SK-N-SH (cell line): ENCODE measurements around the gene PPIF. TPM values are rescaled to one million over a fixed set of nuclear protein-coding genes. Genes with fewer than 3 reads are reported as not detected.
A peak's percentile ranks its signal among the peaks of the same experiment; 100 is the strongest.

ENCODE experiments used
- CTCF ChIA-PET: fragments of 300-600, 350-600 bp; formaldehyde crosslinking; extraction: SDS; loops from one replicate; lab custom pipeline; 2021; lab: Yijun Ruan, JAX
- POLR2A ChIA-PET: fragments of 350-600 bp; sonication (Branson Sonifier 250); formaldehyde crosslinking; extraction: SDS; loops from one replicate; lab custom pipeline; 2020; ENCODE audit warnings: antibody characterized with exemption, inconsistent platforms; lab: Yijun Ruan, JAX
- DNase-seq: peaks from one replicate; pipeline ENCODE4 v3.0.0; 2012
- H2AFZ ChIP-seq: fragments of 200-600 bp; sonication (generic); 2 replicates; pipeline ENCODE4 v1.8.1; 2016; ENCODE audit warnings: antibody characterized with exemption, mild to moderate bottlenecking, low read depth
- H3F3A ChIP-seq: fragments of 200-600 bp; sonication (generic); replicated peaks from 2 replicates; pipeline ENCODE3; 2016; ENCODE audit warnings: antibody characterized with exemption, mild to moderate bottlenecking; ENCODE audit not compliant: insufficient read depth
- H3K27ac ChIP-seq, 2 experiments: fragments of 200-500 bp in 1 of 2; fragments of 200-600 bp in 1 of 2; sonication (Bioruptor generic) in 1 of 2; sonication (generic), shearing (Covaris generic) in 1 of 2; 2 replicates each; pipeline versions ENCODE4 v1.5.1 to v1.6.1; 2014 to 2016; ENCODE audit warnings: low read depth in 2 of 2, inconsistent platforms in 1 of 2, low read length in 1 of 2, mild to moderate bottlenecking in 1 of 2, mixed read lengths in 1 of 2
- H3K27me3 ChIP-seq: fragments of 200-600 bp; sonication (generic), shearing (Covaris generic); 2 replicates; pipeline ENCODE4 v1.6.1; 2016; ENCODE audit warnings: mixed run types; ENCODE audit not compliant: insufficient read depth
- H3K36me3 ChIP-seq, 2 experiments: fragments of 200-500 bp in 1 of 2; fragments of 200-600 bp in 1 of 2; sonication (Bioruptor generic) in 1 of 2; sonication (generic) in 1 of 2; replicated peaks in 1 of 2; 2 replicates each; pipeline versions ENCODE3 to v1.5.1; 2014 to 2016; ENCODE audit warnings: low read length in 1 of 2, mild to moderate bottlenecking in 1 of 2; ENCODE audit not compliant: insufficient read depth in 2 of 2, control insufficient read depth in 1 of 2
- H3K4me1 ChIP-seq, 2 experiments: fragments of 200-500 bp in 1 of 2; fragments of 200-600 bp in 1 of 2; sonication (Bioruptor generic) in 1 of 2; sonication (generic), shearing (Covaris generic) in 1 of 2; 2 replicates each; pipeline versions ENCODE4 v1.5.1 to v1.6.1; 2014 to 2016; ENCODE audit warnings: low read depth in 1 of 2, low read length in 1 of 2, mixed run types in 1 of 2; ENCODE audit not compliant: insufficient read depth in 2 of 2, control insufficient read depth in 1 of 2
- H3K4me2 ChIP-seq: fragments of 200-600 bp; sonication (generic), shearing (Covaris generic); 2 replicates; pipeline ENCODE4 v1.6.1; 2017; ENCODE audit warnings: mixed run types
- H3K4me3 ChIP-seq, 2 experiments: fragments of 200-500 bp in 1 of 2; fragments of 200-600 bp in 1 of 2; sonication (Bioruptor generic) in 1 of 2; sonication (generic), shearing (Covaris generic) in 1 of 2; 2 replicates each; pipeline versions ENCODE4 v1.5.1 to v1.8.1; 2014 to 2016; ENCODE audit warnings: low read depth in 2 of 2, inconsistent platforms in 1 of 2, low read length in 1 of 2, mild to moderate bottlenecking in 1 of 2, mixed read lengths in 1 of 2, moderate library complexity in 1 of 2
- H3K79me2 ChIP-seq: fragments of 200-600 bp; sonication (generic); 2 replicates; pipeline ENCODE4 v1.8.1; 2017; ENCODE audit warnings: mild to moderate bottlenecking; ENCODE audit not compliant: insufficient read depth
- H3K9ac ChIP-seq: fragments of 200-600 bp; sonication (generic); 2 replicates; pipeline ENCODE4 v1.6.1; 2017; ENCODE audit warnings: mixed run types
- H3K9me2 ChIP-seq: fragments of 200-600 bp; sonication (generic); 2 replicates; pipeline ENCODE4 v1.6.1; 2017; ENCODE audit warnings: mixed run types
- H3K9me3 ChIP-seq: fragments of 200-600 bp; sonication (generic); 2 replicates; pipeline ENCODE4 v1.6.1; 2017; ENCODE audit warnings: mixed run types, mild to moderate bottlenecking, moderate library complexity
- H4K20me1 ChIP-seq: fragments of 200-600 bp; sonication (generic); 2 replicates; pipeline ENCODE4 v1.6.1; 2017; ENCODE audit warnings: mild to moderate bottlenecking, mixed run types; ENCODE audit not compliant: insufficient read depth
- ELF1 ChIP-seq: IDR thresholded peaks from 2 replicates; pipeline ENCODE4 v1.4.0; 2012
- EP300 ChIP-seq, 2 experiments: IDR thresholded peaks; 2 replicates each; pipeline versions ENCODE4 v1.4.0 to v1.6.1; 2012; ENCODE audit warnings: borderline replicate concordance in 1 of 2, low read depth in 1 of 2, low read length in 1 of 2
- EZH2phosphoT487 ChIP-seq: fragments of 200-600 bp; sonication (generic); IDR thresholded peaks from 2 replicates; pipeline ENCODE4 v1.6.1; 2017; ENCODE audit warnings: low read depth, mixed run types, mild to moderate bottlenecking, antibody characterized with exemption, moderate library complexity, borderline replicate concordance
- FOXM1 ChIP-seq: IDR thresholded peaks from 2 replicates; pipeline ENCODE4 v1.4.0; 2012; ENCODE audit warnings: low read depth, mild to moderate bottlenecking
- GABPA ChIP-seq: IDR thresholded peaks from 2 replicates; pipeline ENCODE4 v1.4.0; 2012; ENCODE audit warnings: low read depth, mild to moderate bottlenecking
- MXI1 ChIP-seq: IDR thresholded peaks from 2 replicates; pipeline ENCODE4 v1.6.1; 2012; ENCODE audit warnings: mild to moderate bottlenecking, low read depth, low read length, improper control_type of control experiment
- NFIC ChIP-seq: IDR thresholded peaks from 2 replicates; pipeline ENCODE4 v1.4.0; 2012; ENCODE audit warnings: borderline replicate concordance
- NRF1 ChIP-seq: IDR thresholded peaks from 2 replicates; pipeline ENCODE4 v1.6.1; 2012; ENCODE audit warnings: low read depth, mild to moderate bottlenecking, low read length
- RCOR1 ChIP-seq: fragments of 150-350 bp; IDR thresholded peaks from 2 replicates; pipeline ENCODE4 v1.6.1; 2017; ENCODE audit warnings: antibody characterized with exemption, low read length
- RFX5 ChIP-seq: IDR thresholded peaks from 2 replicates; pipeline ENCODE4 v1.6.1; 2012; ENCODE audit warnings: mild to moderate bottlenecking, improper control_type of control experiment, low read length
- RXRA ChIP-seq: IDR thresholded peaks from 2 replicates; pipeline ENCODE4 v1.4.0; 2012; ENCODE audit warnings: low read depth, mild to moderate bottlenecking, borderline replicate concordance
- SMC3 ChIP-seq: IDR thresholded peaks from 2 replicates; pipeline ENCODE4 v1.6.1; 2012; ENCODE audit warnings: low read depth, low read length, improper control_type of control experiment
- TCF12 ChIP-seq: IDR thresholded peaks from 2 replicates; pipeline ENCODE4 v1.4.0; 2012
- YY1 ChIP-seq: IDR thresholded peaks from 2 replicates; pipeline ENCODE4 v1.4.0; 2012; ENCODE audit warnings: low read depth, mild to moderate bottlenecking
- WGBS: methylation state at CpG from one replicate; pipeline ENCODE4 v1.1.6; 2017; ENCODE audit warnings: low lambda C conversion rate; 5-methylcytosine and 5-hydroxymethylcytosine counted together
- polyA plus RNA-seq, 3 experiments: library from polyadenylated mRNA; depleted of rRNA; stranded (reverse); fragments of >200 nt; gene quantifications; 2 replicates each; pipeline ENCODE4 v1.2.3, GENCODE V29; 2012
- TF ChIP-seq, protein P1 (sequence below): IDR thresholded peaks from 2 replicates; pipeline ENCODE4 v1.4.0; 2012; ENCODE audit warnings: low read depth, borderline replicate concordance
- TF ChIP-seq, protein P2 (sequence below): IDR thresholded peaks from 2 replicates; pipeline ENCODE4 v1.4.0; 2012; ENCODE audit warnings: low read depth
- TF ChIP-seq, protein P3 (sequence below): fragments of 200-600 bp; sonication (generic); IDR thresholded peaks from 2 replicates; pipeline ENCODE4 v1.6.1; 2017; ENCODE audit warnings: antibody characterized with exemption, mild to moderate bottlenecking, moderate library complexity
- TF ChIP-seq, protein P4 (sequence below): fragments of 150-350 bp; IDR thresholded peaks from 2 replicates; pipeline ENCODE4 v1.6.1; 2017; ENCODE audit warnings: antibody characterized with exemption, low read length, low read depth, borderline replicate concordance

The PPIF gene
- polyA plus RNA-seq, 1 of the 3 experiments (the other 2 are of a cell fraction) = 85.9 TPM

DNA sequence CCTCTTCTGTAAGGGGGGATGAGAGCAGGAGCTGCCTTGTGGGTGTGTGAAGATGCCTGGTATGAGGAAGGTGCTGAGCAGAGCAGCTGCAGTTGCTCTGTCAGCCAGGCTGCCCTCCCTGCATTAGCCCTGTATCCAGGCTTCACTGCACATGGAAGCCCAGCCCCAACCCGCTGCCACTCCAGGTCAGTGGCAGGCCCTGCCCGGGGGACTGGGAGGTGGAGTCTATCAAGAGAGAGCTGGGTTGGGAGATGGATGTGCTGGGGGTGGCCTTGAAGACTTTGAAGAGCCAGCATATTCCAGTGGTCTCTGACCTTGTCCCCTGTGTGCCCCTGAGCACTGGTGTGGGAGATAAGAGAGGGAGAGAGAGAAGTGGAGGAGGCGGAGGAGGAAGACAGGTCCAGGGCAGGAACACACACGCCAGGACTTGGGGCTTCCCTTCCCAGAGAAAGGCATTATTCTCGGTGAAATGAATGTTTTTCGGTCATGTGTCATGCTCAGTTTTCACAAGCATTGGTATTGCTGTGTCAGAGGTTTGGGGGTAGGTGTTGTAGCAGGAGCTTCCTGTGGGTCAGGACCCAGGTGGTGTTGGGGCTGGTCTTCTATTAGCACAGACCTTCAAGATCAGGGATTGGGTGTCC lies 2.6 kb downstream of the PPIF start:
- Histone ChIP-seq H3K79me2 (peaks cover 52% of the 10 kb centered on the region), H3K4me3 (no peak overlapping the region), H3K4me2 (peak overlapping the region; percentile 99)

DNA sequence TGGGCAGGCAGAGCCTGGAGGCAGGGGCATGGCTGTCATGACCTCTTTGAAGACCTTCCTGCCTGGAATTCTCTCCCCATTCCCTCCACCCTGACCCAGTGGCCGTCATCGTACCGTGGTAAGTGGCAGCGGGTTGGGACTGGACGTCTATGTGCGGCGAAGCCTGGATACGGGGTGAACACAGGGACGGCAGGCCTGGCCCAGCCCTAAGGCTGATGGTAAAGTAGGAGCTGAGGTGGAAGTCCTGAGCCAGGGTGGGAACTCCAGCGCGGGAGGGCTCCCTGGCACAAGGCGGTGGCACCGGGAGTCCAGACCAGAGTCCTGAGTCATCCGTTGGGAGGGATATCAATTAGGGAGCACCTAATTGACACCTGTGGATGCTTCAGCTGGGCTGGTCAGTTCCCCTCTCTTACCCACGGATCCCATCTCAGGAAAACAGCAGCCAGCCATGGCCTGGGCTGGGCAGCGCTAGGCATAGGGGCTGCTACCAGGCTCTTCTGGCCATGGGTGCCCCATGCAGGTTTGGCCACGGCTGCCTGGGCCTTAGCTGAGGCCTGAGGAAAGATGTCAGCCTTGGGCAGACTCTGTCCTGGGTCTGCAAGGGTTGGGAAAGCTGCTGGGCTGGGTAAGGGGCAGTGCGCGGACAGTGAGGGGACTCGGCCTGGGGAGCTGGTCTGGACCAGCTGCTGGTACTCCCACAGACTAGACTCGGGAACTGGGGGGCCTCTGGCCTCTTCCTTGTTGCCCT lies 3.3 kb downstream of the PPIF start:
- peaks cover 18% of the 10 kb centered on the region; the same call in 1 of the 2 replicates for H4K20me1 ChIP-seq
- H3K9ac ChIP-seq = no peak overlapping the region
- H2AFZ ChIP-seq = no peak overlapping the region
- H3K9me3 ChIP-seq = no peaks in the 10 kb centered on the region
- no peak overlapping the region for H3K27ac ChIP-seq
- DNase-seq = no peak
- H3K9me2 ChIP-seq = no peaks in the 10 kb centered on the region
- H3K36me3 ChIP-seq = peaks cover 57 to 65% of the 10 kb centered on the region in 2 experiments
- peaks cover 52% of the 10 kb centered on the region for H3K79me2 ChIP-seq
- CTCF ChIA-PET = interaction anchor here (1.1 to 1.4 kb wide), 2 partner anchors 22 to 38 kb away, joined by 3 read pairs; no protein-coding TSS in a partner anchor
- no peaks in the 10 kb centered on the region for H3K27me3 ChIP-seq
- TF ChIP-seq MXI1 = no peak
- no peak for TF ChIP-seq NRF1
- no peak for TF ChIP-seq TCF12
- no peak for TF ChIP-seq RFX5
- TF ChIP-seq YY1 = no peak
- no peak for TF ChIP-seq EP300 (IDR thresholded peaks at IDR 0.05; ENCODE audit: borderline replicate concordance in 1 of 2, low read depth in 1 of 2, low read length in 1 of 2)
- TF ChIP-seq RCOR1 = no peak
- TF ChIP-seq, protein P1, sequence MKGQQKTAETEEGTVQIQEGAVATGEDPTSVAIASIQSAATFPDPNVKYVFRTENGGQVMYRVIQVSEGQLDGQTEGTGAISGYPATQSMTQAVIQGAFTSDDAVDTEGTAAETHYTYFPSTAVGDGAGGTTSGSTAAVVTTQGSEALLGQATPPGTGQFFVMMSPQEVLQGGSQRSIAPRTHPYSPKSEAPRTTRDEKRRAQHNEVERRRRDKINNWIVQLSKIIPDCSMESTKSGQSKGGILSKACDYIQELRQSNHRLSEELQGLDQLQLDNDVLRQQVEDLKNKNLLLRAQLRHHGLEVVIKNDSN = no peak
- no peak for TF ChIP-seq SMC3
- TF ChIP-seq, all 33 proteins: peak for 0
- Histone ChIP-seq H3K4me1 (peaks cover 13 to 36% of the 10 kb centered on the region in 2 experiments; a peak in 3 of 4 replicates), H3K4me2 (no peak overlapping the region), H3F3A (peaks cover 7% of the 10 kb centered on the region), H3K4me3 (no peak overlapping the region)
- POLR2A ChIA-PET = interaction anchor here (0.6 kb wide), 1 partner anchor 72 kb away, joined by 3 read pairs; no protein-coding TSS in a partner anchor
- WGBS = 95% methylated on average over 19 of the region's 21 CpGs

More for the DNA sequence above, 2.6 kb downstream of the PPIF start:
- no peak for DNase-seq
- Histone ChIP-seq H3K36me3 (peaks cover 52 to 59% of the 10 kb centered on the region in 2 experiments), H3K9ac (no peak overlapping the region; the same call in 1 of the 2 replicates), H3K27me3 (no peaks in the 10 kb centered on the region), H3F3A (no peaks in the 10 kb centered on the region)
- WGBS = 91% methylated on average over 6 of the region's 6 CpGs
- no peak for TF ChIP-seq TCF12
- no peak for TF ChIP-seq EP300 (IDR thresholded peaks at IDR 0.05; ENCODE audit: borderline replicate concordance in 1 of 2, low read depth in 1 of 2, low read length in 1 of 2)
- TF ChIP-seq, protein P2, sequence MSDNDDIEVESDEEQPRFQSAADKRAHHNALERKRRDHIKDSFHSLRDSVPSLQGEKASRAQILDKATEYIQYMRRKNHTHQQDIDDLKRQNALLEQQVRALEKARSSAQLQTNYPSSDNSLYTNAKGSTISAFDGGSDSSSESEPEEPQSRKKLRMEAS = no peak
- TF ChIP-seq, protein P3, sequence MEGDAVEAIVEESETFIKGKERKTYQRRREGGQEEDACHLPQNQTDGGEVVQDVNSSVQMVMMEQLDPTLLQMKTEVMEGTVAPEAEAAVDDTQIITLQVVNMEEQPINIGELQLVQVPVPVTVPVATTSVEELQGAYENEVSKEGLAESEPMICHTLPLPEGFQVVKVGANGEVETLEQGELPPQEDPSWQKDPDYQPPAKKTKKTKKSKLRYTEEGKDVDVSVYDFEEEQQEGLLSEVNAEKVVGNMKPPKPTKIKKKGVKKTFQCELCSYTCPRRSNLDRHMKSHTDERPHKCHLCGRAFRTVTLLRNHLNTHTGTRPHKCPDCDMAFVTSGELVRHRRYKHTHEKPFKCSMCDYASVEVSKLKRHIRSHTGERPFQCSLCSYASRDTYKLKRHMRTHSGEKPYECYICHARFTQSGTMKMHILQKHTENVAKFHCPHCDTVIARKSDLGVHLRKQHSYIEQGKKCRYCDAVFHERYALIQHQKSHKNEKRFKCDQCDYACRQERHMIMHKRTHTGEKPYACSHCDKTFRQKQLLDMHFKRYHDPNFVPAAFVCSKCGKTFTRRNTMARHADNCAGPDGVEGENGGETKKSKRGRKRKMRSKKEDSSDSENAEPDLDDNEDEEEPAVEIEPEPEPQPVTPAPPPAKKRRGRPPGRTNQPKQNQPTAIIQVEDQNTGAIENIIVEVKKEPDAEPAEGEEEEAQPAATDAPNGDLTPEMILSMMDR = no peak
- no peak for TF ChIP-seq EZH2phosphoT487
- TF ChIP-seq FOXM1 = no peak
- no peak for TF ChIP-seq RXRA
- no peak for TF ChIP-seq NRF1
- TF ChIP-seq RCOR1 = no peak
- TF ChIP-seq NFIC = no peak
- TF ChIP-seq, protein P4, sequence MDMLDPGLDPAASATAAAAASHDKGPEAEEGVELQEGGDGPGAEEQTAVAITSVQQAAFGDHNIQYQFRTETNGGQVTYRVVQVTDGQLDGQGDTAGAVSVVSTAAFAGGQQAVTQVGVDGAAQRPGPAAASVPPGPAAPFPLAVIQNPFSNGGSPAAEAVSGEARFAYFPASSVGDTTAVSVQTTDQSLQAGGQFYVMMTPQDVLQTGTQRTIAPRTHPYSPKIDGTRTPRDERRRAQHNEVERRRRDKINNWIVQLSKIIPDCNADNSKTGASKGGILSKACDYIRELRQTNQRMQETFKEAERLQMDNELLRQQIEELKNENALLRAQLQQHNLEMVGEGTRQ = no peak
- TF ChIP-seq ELF1 = no peak
- TF ChIP-seq GABPA = no peak
- TF ChIP-seq, all 33 proteins: peak for 0
- Histone ChIP-seq H3K9me2 (no peaks in the 10 kb centered on the region), H2AFZ (no peak overlapping the region), H3K27ac (no peak overlapping the region), H4K20me1 (peaks cover 18% of the 10 kb centered on the region; the same call in 1 of the 2 replicates), H3K9me3 (no peaks in the 10 kb centered on the region), H3K4me1 (peaks cover 13 to 42% of the 10 kb centered on the region in 2 experiments; a peak in 3 of 4 replicates)
- ChIA-PET CTCF (interaction anchor here (1.1 kb wide), 1 partner anchor 38 kb away, joined by 3 read pairs; no protein-coding TSS in a partner anchor), POLR2A (no interaction called here)
